Astrocyte (in vitro differentiated cells and primary cell): ENCODE measurements around the gene ARMH1.
A peak's percentile ranks its signal among the peaks of the same experiment; 100 is the strongest.

Experiments used
- CTCF ChIP-seq: IDR thresholded peaks from 2 replicates; pipeline ENCODE4 v1.5.1; 2011; ENCODE audit warnings: low read depth, mild to moderate bottlenecking, inconsistent platforms, low read length, moderate library complexity; ENCODE audit not compliant: insufficient read depth
- EZH2 ChIP-seq: IDR thresholded peaks from 2 replicates; pipeline ENCODE4 v1.6.1; 2012; ENCODE audit warnings: mild to moderate bottlenecking, low read length, inconsistent platforms; ENCODE audit not compliant: insufficient read depth

GRCh38 chr1:44707959-44708831 is 33.7 kb downstream of the ARMH1 start:
- no peak for TF ChIP-seq EZH2
- peak; percentile 35 for TF ChIP-seq CTCF
